GM12878 (cell line): ENCODE data around the gene EWSR1.

Source experiments
- BRCA1 ChIP-seq: IDR thresholded peaks from 2 replicates; pipeline ENCODE4 v1.6.1; 2011; ENCODE audit warnings: low read depth, low read length, improper control_type of control experiment
- CEBPB ChIP-seq, 2 experiments: fragments of 150-350 bp in 1 of 2; IDR thresholded peaks; 2 replicates each; pipeline ENCODE4 v1.6.1; 2012 to 2014; ENCODE audit warnings: low read depth in 2 of 2, low read length in 2 of 2, borderline replicate concordance in 1 of 2, inconsistent platforms in 1 of 2
- CHD1 ChIP-seq: IDR thresholded peaks from 2 replicates; pipeline ENCODE4 v1.6.1; 2012; ENCODE audit warnings: low read depth, low read length, improper control_type of control experiment
- NRF1 ChIP-seq: conservative IDR thresholded peaks from 2 replicates; pipeline ENCODE4 v1.6.1; 2011; ENCODE audit warnings: mild to moderate bottlenecking, low read depth, low read length, improper control_type of control experiment
- POLR2AphosphoS2 ChIP-seq: IDR thresholded peaks from 2 replicates; pipeline ENCODE4 v1.6.1; 2011; ENCODE audit warnings: low read depth, mild to moderate bottlenecking, low read length, improper control_type of control experiment, moderate library complexity
- POLR2AphosphoS5 ChIP-seq: IDR thresholded peaks from 2 replicates; pipeline ENCODE4 v1.6.1; 2011; ENCODE audit warnings: mild to moderate bottlenecking, low read length, inconsistent platforms
- RAD21 ChIP-seq: IDR thresholded peaks from 2 replicates; pipeline ENCODE4 v1.6.1; 2011; ENCODE audit warnings: mild to moderate bottlenecking, low read depth, low read length, moderate library complexity; ENCODE audit not compliant: insufficient read depth
- SIN3A ChIP-seq: IDR thresholded peaks from 2 replicates; pipeline ENCODE4 v1.6.1; 2012; ENCODE audit warnings: low read depth, low read length, improper control_type of control experiment
- SMAD5 ChIP-seq: IDR thresholded peaks from 2 replicates; pipeline ENCODE4 v1.6.1; 2016; ENCODE audit warnings: antibody characterized with exemption, low read depth
- ZBED1 ChIP-seq: IDR thresholded peaks from 2 replicates; pipeline ENCODE4 v1.6.1; 2016; ENCODE audit warnings: borderline replicate concordance
- TF ChIP-seq, protein P1 (sequence below), 3 experiments: IDR thresholded peaks in 2 of 3; conservative IDR thresholded peaks in 1 of 3; 2 replicates each; pipeline ENCODE4 v1.5.1; 2011; ENCODE audit warnings: low read depth in 3 of 3, low read length in 3 of 3, mild to moderate bottlenecking in 3 of 3, control low read depth in 2 of 3, moderate library complexity in 2 of 3, inconsistent platforms in 1 of 3, mixed read lengths in 1 of 3; ENCODE audit not compliant: control insufficient read depth in 2 of 3, insufficient read depth in 1 of 3; ENCODE audit errors: extremely low read depth in 1 of 3
- TF ChIP-seq, protein P2 (sequence below): IDR thresholded peaks from 2 replicates; pipeline ENCODE4 v1.6.1; 2012; ENCODE audit warnings: mild to moderate bottlenecking, low read depth, low read length

DNA sequence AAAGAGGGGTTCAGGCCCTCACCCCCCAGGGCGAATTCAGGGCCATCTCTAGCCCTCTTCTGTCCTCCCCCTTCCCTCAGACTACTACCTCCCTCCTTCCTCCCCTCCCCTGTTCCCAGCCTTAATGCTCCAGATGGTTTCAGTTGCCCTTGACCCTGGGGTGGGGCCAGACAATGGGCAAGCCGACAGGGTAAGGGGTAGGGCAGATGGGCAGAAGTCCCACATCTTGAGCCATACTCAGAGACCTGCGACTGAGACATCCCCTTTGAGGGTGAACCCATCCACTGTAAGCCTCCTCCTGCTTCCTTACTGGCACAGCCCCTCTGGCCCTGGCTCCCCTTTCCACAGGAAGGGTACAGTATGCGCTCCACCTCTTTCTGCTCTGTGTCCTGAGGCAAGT lies 2.1 kb upstream of the EWSR1 start:
- TF ChIP-seq ZBED1, result no peak
- TF ChIP-seq, protein P1, sequence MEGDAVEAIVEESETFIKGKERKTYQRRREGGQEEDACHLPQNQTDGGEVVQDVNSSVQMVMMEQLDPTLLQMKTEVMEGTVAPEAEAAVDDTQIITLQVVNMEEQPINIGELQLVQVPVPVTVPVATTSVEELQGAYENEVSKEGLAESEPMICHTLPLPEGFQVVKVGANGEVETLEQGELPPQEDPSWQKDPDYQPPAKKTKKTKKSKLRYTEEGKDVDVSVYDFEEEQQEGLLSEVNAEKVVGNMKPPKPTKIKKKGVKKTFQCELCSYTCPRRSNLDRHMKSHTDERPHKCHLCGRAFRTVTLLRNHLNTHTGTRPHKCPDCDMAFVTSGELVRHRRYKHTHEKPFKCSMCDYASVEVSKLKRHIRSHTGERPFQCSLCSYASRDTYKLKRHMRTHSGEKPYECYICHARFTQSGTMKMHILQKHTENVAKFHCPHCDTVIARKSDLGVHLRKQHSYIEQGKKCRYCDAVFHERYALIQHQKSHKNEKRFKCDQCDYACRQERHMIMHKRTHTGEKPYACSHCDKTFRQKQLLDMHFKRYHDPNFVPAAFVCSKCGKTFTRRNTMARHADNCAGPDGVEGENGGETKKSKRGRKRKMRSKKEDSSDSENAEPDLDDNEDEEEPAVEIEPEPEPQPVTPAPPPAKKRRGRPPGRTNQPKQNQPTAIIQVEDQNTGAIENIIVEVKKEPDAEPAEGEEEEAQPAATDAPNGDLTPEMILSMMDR (IDR thresholded peaks at IDR 0.05 in 2 of 3, conservative IDR thresholded peaks at IDR 0.05 in 1 of 3; ENCODE audit: control insufficient read depth in 2 of 3, extremely low read depth in 1 of 3, insufficient read depth in 1 of 3, low read depth in 3 of 3, low read length in 3 of 3), result no peak
- no peak for TF ChIP-seq CEBPB (IDR thresholded peaks at IDR 0.05; ENCODE audit: borderline replicate concordance in 1 of 2, low read depth in 2 of 2, low read length in 2 of 2)
- TF ChIP-seq, protein P2, sequence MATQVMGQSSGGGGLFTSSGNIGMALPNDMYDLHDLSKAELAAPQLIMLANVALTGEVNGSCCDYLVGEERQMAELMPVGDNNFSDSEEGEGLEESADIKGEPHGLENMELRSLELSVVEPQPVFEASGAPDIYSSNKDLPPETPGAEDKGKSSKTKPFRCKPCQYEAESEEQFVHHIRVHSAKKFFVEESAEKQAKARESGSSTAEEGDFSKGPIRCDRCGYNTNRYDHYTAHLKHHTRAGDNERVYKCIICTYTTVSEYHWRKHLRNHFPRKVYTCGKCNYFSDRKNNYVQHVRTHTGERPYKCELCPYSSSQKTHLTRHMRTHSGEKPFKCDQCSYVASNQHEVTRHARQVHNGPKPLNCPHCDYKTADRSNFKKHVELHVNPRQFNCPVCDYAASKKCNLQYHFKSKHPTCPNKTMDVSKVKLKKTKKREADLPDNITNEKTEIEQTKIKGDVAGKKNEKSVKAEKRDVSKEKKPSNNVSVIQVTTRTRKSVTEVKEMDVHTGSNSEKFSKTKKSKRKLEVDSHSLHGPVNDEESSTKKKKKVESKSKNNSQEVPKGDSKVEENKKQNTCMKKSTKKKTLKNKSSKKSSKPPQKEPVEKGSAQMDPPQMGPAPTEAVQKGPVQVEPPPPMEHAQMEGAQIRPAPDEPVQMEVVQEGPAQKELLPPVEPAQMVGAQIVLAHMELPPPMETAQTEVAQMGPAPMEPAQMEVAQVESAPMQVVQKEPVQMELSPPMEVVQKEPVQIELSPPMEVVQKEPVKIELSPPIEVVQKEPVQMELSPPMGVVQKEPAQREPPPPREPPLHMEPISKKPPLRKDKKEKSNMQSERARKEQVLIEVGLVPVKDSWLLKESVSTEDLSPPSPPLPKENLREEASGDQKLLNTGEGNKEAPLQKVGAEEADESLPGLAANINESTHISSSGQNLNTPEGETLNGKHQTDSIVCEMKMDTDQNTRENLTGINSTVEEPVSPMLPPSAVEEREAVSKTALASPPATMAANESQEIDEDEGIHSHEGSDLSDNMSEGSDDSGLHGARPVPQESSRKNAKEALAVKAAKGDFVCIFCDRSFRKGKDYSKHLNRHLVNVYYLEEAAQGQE, result no peak
- no peak for TF ChIP-seq CHD1
- no peak for TF ChIP-seq SMAD5
- no peak for TF ChIP-seq SIN3A
- TF ChIP-seq BRCA1, result no peak
- TF ChIP-seq RAD21, result no peak
- no peak for TF ChIP-seq NRF1
- TF ChIP-seq POLR2AphosphoS2, result no peak
- no peak for TF ChIP-seq POLR2AphosphoS5
